Mesendoderm (in vitro differentiated cells): ENCODE data around the gene HRH2.
"Not testable (repeated sequence)": the region's sequence is repeated elsewhere in the genome, so short reads cannot be mapped to it uniquely, and the experiment has no call there.

Experiments used
- DNase-seq: peaks from one replicate; pipeline ENCODE4 v3.0.0; 2013
- H2AK5ac ChIP-seq: 2 replicates; pipeline ENCODE4 v1.6.1; 2013; ENCODE audit warnings: low read length, inconsistent platforms
- H2BK120ac ChIP-seq: 2 replicates; pipeline ENCODE4 v1.6.1; 2013; ENCODE audit warnings: low read depth, mild to moderate bottlenecking, low read length, moderate library complexity, mixed read lengths
- H2BK15ac ChIP-seq: replicated peaks from 2 replicates; pipeline ENCODE4 v1.6.1; 2013; ENCODE audit warnings: low read depth, mild to moderate bottlenecking, moderate library complexity
- H2BK5ac ChIP-seq: 2 replicates; pipeline ENCODE4 v1.6.1; 2013; ENCODE audit warnings: low read length, inconsistent platforms
- H3K18ac ChIP-seq: 2 replicates; pipeline ENCODE4 v1.6.1; 2013; ENCODE audit warnings: mild to moderate bottlenecking, low read length, mixed read lengths
- H3K23ac ChIP-seq: one replicate; pipeline ENCODE4 v1.6.1; 2013; ENCODE audit warnings: low read length
- H3K27ac ChIP-seq: 2 replicates; pipeline ENCODE4 v1.5.1; 2013; ENCODE audit warnings: low read depth, mild to moderate bottlenecking, inconsistent platforms, low read length, moderate library complexity
- H3K27me3 ChIP-seq: 2 replicates; pipeline ENCODE4 v1.6.1; 2013; ENCODE audit warnings: low read length, control low read depth, mild to moderate bottlenecking, inconsistent platforms; ENCODE audit not compliant: insufficient read depth, poor library complexity
- H3K36me3 ChIP-seq: 2 replicates; pipeline ENCODE4 v1.6.1; 2013; ENCODE audit warnings: low read length, inconsistent platforms; ENCODE audit not compliant: control insufficient read depth, insufficient read depth
- H3K4ac ChIP-seq: one replicate; pipeline ENCODE4 v1.6.1; 2013; ENCODE audit warnings: low read depth, mild to moderate bottlenecking, low read length, moderate library complexity
- H3K4me1 ChIP-seq: 2 replicates; pipeline ENCODE4 v1.6.1; 2013; ENCODE audit warnings: low read depth, low read length, inconsistent platforms; ENCODE audit not compliant: control insufficient read depth
- H3K4me2 ChIP-seq: 2 replicates; pipeline ENCODE4 v1.6.1; 2013; ENCODE audit warnings: low read length
- H3K4me3 ChIP-seq: 2 replicates; pipeline ENCODE4 v1.5.1; 2013; ENCODE audit warnings: mild to moderate bottlenecking, low read length
- H3K56ac ChIP-seq: one replicate; pipeline ENCODE4 v1.6.1; 2013; ENCODE audit warnings: low read length
- H3K79me1 ChIP-seq: 2 replicates; pipeline ENCODE4 v1.6.1; 2013; ENCODE audit warnings: low read length, inconsistent platforms
- H3K79me2 ChIP-seq: 2 replicates; pipeline ENCODE4 v1.6.1; 2013; ENCODE audit warnings: mild to moderate bottlenecking, low read length; ENCODE audit not compliant: control insufficient read depth, insufficient read depth
- H3K9ac ChIP-seq: 2 replicates; pipeline ENCODE4 v1.6.1; 2013; ENCODE audit warnings: low read length, inconsistent platforms
- H4K5ac ChIP-seq: one replicate; pipeline ENCODE4 v1.6.1; 2013; ENCODE audit warnings: low read length
- H4K8ac ChIP-seq: one replicate; pipeline ENCODE4 v1.6.1; 2013; ENCODE audit warnings: low read depth, mild to moderate bottlenecking, control low read depth, low read length, moderate library complexity
- WGBS: extraction: QIAGEN DNeasy Blood & Tissue Kit; methylation state at CpG from one replicate; pipeline ENCODE4 v1.1.7; 2013; ENCODE audit warnings: low lambda C conversion rate, missing lambda C conversion rate; ENCODE audit not compliant: insufficient coverage; ENCODE audit errors: extremely low coverage; 5-methylcytosine and 5-hydroxymethylcytosine counted together

HRH2 gene

DNA sequence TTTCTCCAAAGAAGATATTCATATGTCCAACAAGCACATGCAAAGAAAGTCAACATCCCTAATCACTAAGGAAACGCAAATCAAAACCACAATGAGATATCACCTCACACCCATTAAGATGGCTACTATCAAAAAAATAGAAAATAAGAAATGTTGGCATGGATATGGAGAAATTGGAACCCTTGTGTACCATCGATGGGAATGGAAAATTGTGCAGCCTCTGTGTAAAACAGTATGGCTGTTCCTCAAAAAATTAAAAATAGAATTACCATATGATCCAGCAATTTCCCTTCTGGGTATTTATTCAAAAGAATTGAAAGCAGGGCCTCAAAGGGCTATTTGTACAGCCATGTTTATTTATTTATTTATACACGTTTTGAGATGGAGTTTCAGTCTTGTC is 43.0 kb upstream of the HRH2 start:
- H4K8ac ChIP-seq: no peak overlapping the region
- no peak overlapping the region for H3K4ac ChIP-seq
- H2BK15ac ChIP-seq: no peak overlapping the region
- H3K56ac ChIP-seq: no peak overlapping the region
- DNase-seq: no peak
- no CpG with 5 or more reads among the region's 3 CpGs for WGBS
- H2AK5ac ChIP-seq: no peak overlapping the region
- H3K79me2 ChIP-seq: no peaks in the 10 kb centered on the region
- no peaks in the 10 kb centered on the region for H3K27me3 ChIP-seq
- H3K4me1 ChIP-seq: no peaks in the 10 kb centered on the region
- H3K4me3 ChIP-seq: no peak overlapping the region
- H3K36me3 ChIP-seq: no peaks in the 10 kb centered on the region
- no peak overlapping the region for H3K18ac ChIP-seq
- no peak overlapping the region for H3K23ac ChIP-seq
- no peaks in the 10 kb centered on the region for H3K79me1 ChIP-seq
- no peak overlapping the region for H3K9ac ChIP-seq
- H2BK120ac ChIP-seq: no peak overlapping the region
- no peak overlapping the region for H4K5ac ChIP-seq
- no peak overlapping the region for H3K27ac ChIP-seq
- no peak overlapping the region for H3K4me2 ChIP-seq
- H2BK5ac ChIP-seq: no peak overlapping the region

DNA sequence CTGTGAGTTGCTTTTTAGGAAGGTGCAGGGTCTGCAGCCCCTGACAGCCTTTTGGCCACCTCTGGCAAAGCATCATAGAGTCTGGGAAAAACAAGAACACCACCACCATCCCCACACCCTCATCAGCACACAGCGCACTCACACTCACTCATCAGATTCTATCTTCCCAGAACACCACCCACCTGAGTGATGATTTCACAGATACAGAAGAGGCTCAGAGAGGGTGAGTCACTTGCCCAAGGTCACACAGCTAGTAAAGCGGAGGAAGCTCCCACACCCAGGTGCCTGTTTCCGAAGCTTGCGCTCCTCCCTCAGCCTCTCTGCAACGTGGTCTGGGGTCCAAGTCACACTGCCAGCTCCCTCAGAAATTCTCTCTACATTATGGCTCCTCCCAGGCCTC is 41.8 kb upstream of the HRH2 start:
- H3K4me2 ChIP-seq: no peak overlapping the region
- H3K18ac ChIP-seq: no peak overlapping the region
- H4K5ac ChIP-seq: no peak overlapping the region
- H3K27ac ChIP-seq: no peak overlapping the region
- no peak overlapping the region for H3K9ac ChIP-seq
- no peaks in the 10 kb centered on the region for H3K36me3 ChIP-seq
- no peak overlapping the region for H3K23ac ChIP-seq
- H3K4me3 ChIP-seq: no peak overlapping the region
- H2BK5ac ChIP-seq: no peak overlapping the region
- no peaks in the 10 kb centered on the region for H3K79me1 ChIP-seq
- H2AK5ac ChIP-seq: no peak overlapping the region
- H3K79me2 ChIP-seq: no peaks in the 10 kb centered on the region
- H3K27me3 ChIP-seq: no peaks in the 10 kb centered on the region
- no peak overlapping the region for H3K4ac ChIP-seq
- H3K56ac ChIP-seq: no peak overlapping the region
- no peak for DNase-seq
- no peak overlapping the region for H2BK15ac ChIP-seq
- H3K4me1 ChIP-seq: no peaks in the 10 kb centered on the region
- H2BK120ac ChIP-seq: no peak overlapping the region
- H4K8ac ChIP-seq: no peak overlapping the region
- WGBS: no CpG with 5 or more reads among the region's 5 CpGs

DNA sequence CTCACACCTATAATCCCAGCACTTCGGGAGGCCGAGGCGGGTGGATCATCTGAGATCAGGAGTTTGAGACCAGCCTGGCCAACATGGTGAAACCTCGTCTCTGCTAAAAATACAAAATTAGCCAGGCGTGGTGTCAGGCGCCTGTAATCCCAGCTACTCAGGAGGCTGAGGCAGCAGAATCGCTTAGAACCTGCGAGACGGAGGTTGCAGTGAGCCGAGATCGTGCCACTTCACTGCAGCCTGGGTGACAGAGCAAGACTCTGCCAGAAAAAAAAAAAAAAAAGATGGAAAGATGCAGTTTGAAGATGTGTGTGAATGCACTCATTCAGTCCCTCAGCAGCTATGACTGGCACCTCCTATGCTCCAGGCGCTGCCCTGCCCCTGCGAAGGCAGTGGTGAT is 41.3 kb upstream of the HRH2 start:
- not testable (repeated sequence) for H3K23ac ChIP-seq, DNase-seq, H3K27ac ChIP-seq, H3K4me1 ChIP-seq, H3K4ac ChIP-seq, H3K4me2 ChIP-seq, H3K56ac ChIP-seq, H4K8ac ChIP-seq, H2BK5ac ChIP-seq, H3K79me2 ChIP-seq, H2AK5ac ChIP-seq, H3K4me3 ChIP-seq, H4K5ac ChIP-seq, H3K9ac ChIP-seq, H3K18ac ChIP-seq, H3K79me1 ChIP-seq, H3K27me3 ChIP-seq, H2BK120ac ChIP-seq, H3K36me3 ChIP-seq, H2BK15ac ChIP-seq
- no CpG with 5 or more reads among the region's 13 CpGs for WGBS

DNA sequence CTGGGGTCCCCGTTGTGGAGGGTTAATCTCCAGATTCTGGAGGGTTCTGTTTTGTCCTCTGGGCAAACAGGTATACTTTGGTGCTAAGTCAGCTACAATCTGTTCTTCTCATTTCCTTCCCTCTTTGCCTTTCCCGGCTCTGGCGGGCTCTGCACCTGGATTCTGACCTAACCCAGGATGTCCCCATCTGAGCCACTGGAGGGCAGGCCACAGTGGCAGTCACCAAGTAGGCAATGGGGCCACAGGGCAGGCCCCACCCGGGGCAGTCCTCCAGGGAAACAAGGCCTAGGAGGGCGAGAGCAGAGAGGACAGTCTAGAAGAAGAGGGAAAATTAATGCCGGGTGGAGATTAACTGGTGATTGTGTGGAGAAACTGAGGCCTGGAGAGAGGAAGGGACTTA is 40.4 kb upstream of the HRH2 start:
- Histone ChIP-seq H2BK5ac (no peak overlapping the region), H3K4me3 (no peak overlapping the region), H3K18ac (no peak overlapping the region), H4K5ac (no peak overlapping the region), H3K79me2 (no peaks in the 10 kb centered on the region), H3K56ac (no peak overlapping the region), H3K36me3 (no peaks in the 10 kb centered on the region), H3K79me1 (no peaks in the 10 kb centered on the region), H2BK15ac (no peak overlapping the region), H2AK5ac (no peak overlapping the region), H3K9ac (no peak overlapping the region), H3K4me2 (no peak overlapping the region), H2BK120ac (no peak overlapping the region), H4K8ac (no peak overlapping the region), H3K4ac (no peak overlapping the region), H3K27me3 (no peaks in the 10 kb centered on the region), H3K23ac (no peak overlapping the region), H3K4me1 (no peaks in the 10 kb centered on the region), H3K27ac (no peak overlapping the region)
- no CpG with 5 or more reads among the region's 6 CpGs for WGBS
- peak; percentile 50 for DNase-seq

DNA sequence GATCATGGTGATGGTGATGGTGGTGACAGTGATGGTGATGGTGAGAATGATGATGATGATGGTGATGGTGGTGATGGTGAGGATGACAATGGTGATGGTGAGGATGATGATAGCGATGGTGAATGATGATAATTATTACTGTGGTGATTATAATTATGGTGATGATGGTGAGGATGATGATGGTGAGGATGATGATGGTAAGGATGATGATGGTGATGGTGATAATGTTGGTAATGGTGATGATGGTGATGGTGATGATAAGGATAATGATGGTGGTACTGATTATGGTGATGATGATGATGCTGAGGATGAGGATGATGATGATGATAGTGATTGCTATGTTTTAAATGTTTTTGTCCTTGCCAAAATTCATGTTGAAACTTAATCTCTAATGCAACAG is 37.3 kb upstream of the HRH2 start:
- no peak overlapping the region for H3K23ac ChIP-seq
- H4K8ac ChIP-seq: no peak overlapping the region
- H3K4ac ChIP-seq: no peak overlapping the region
- H3K79me2 ChIP-seq: no peaks in the 10 kb centered on the region
- no peaks in the 10 kb centered on the region for H3K4me1 ChIP-seq
- no peak overlapping the region for H3K56ac ChIP-seq
- H3K27ac ChIP-seq: no peak overlapping the region
- 77% methylated on average over 1 of the region's 1 CpG for WGBS
- H3K4me3 ChIP-seq: no peak overlapping the region
- no peaks in the 10 kb centered on the region for H3K27me3 ChIP-seq
- DNase-seq: no peak
- H3K36me3 ChIP-seq: no peaks in the 10 kb centered on the region
- H3K4me2 ChIP-seq: no peak overlapping the region
- H3K79me1 ChIP-seq: no peaks in the 10 kb centered on the region
- H2AK5ac ChIP-seq: no peak overlapping the region
- no peak overlapping the region for H2BK15ac ChIP-seq
- no peak overlapping the region for H4K5ac ChIP-seq
- H3K9ac ChIP-seq: no peak overlapping the region
- no peak overlapping the region for H2BK120ac ChIP-seq
- no peak overlapping the region for H2BK5ac ChIP-seq
- no peak overlapping the region for H3K18ac ChIP-seq

DNA sequence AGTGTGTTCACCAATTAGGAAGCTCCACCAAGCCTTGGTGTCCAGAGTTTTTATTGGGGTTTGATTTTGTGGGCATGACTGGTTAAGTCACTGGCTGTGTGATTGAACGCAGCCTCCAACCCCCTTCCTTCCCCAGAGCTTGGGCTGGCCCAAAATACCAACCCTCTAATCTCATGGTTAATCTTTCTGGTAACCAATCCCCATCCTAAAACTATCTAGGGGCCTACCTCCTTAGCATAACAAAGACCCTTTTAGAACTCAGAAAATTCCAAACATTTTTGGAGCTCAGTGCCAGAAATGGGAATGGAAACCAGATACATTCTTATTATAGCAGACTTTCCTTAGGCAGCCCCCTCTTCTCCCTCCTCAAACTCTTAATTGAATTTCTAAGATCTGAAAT is 35.9 kb upstream of the HRH2 start:
- Histone ChIP-seq H3K18ac (no peak overlapping the region), H3K56ac (no peak overlapping the region), H3K4ac (no peak overlapping the region), H3K27ac (no peak overlapping the region), H2AK5ac (no peak overlapping the region), H4K5ac (no peak overlapping the region), H3K4me3 (no peak overlapping the region), H3K79me1 (no peaks in the 10 kb centered on the region), H2BK5ac (no peak overlapping the region), H3K36me3 (no peaks in the 10 kb centered on the region), H3K79me2 (no peaks in the 10 kb centered on the region), H3K4me1 (no peaks in the 10 kb centered on the region), H3K23ac (no peak overlapping the region), H3K9ac (no peak overlapping the region), H3K4me2 (no peak overlapping the region), H2BK120ac (no peak overlapping the region), H2BK15ac (no peak overlapping the region), H3K27me3 (no peaks in the 10 kb centered on the region), H4K8ac (no peak overlapping the region)
- peak; percentile 23 for DNase-seq
- no CpG with 5 or more reads among the region's 1 CpG for WGBS
